ENCODE data around the gene CEP128.

Gene CEP128

GRCh38 chr14:80554139-80554538 lies 387.4 kb downstream of the CEP128 start:
- H3K36me3 ChIP-seq (ENCODE audit: control insufficient read depth, insufficient read depth, low read length) = no peaks in the 10 kb centered on the region
- H3K4me1 ChIP-seq (ENCODE audit: control insufficient read depth, insufficient read depth, low read length) = no peaks in the 10 kb centered on the region
- H3K9ac ChIP-seq (ENCODE audit: low read depth, low read length) = no peak overlapping the region
- H3K4me3 ChIP-seq (ENCODE audit: low read depth, low read length) = no peak overlapping the region
- H3K9me3 ChIP-seq (ENCODE audit: control insufficient read depth, insufficient read depth, low read length) = no peaks in the 10 kb centered on the region
- H3K27me3 ChIP-seq (ENCODE audit: control insufficient read depth, insufficient read depth, low read length) = no peaks in the 10 kb centered on the region

- H3K36me3 ChIP-seq (ENCODE audit: control insufficient read depth, insufficient read depth, low read length) = no peaks in the 10 kb centered on the region
- H3K27me3 ChIP-seq (ENCODE audit: control insufficient read depth, insufficient read depth, low read length) = no peaks in the 10 kb centered on the region
- H3K9ac ChIP-seq (ENCODE audit: low read depth, low read length) = no peak overlapping the region
- H3K9me3 ChIP-seq (ENCODE audit: control insufficient read depth, insufficient read depth, low read length) = no peaks in the 10 kb centered on the region
- no peaks in the 10 kb centered on the region for H3K4me1 ChIP-seq (ENCODE audit: control insufficient read depth, insufficient read depth, low read length)
- H3K4me3 ChIP-seq (ENCODE audit: low read depth, low read length) = no peak overlapping the region
Observed at GRCh38 chr14:80549141-80549540, 392.4 kb downstream of the CEP128 start.

DNA sequence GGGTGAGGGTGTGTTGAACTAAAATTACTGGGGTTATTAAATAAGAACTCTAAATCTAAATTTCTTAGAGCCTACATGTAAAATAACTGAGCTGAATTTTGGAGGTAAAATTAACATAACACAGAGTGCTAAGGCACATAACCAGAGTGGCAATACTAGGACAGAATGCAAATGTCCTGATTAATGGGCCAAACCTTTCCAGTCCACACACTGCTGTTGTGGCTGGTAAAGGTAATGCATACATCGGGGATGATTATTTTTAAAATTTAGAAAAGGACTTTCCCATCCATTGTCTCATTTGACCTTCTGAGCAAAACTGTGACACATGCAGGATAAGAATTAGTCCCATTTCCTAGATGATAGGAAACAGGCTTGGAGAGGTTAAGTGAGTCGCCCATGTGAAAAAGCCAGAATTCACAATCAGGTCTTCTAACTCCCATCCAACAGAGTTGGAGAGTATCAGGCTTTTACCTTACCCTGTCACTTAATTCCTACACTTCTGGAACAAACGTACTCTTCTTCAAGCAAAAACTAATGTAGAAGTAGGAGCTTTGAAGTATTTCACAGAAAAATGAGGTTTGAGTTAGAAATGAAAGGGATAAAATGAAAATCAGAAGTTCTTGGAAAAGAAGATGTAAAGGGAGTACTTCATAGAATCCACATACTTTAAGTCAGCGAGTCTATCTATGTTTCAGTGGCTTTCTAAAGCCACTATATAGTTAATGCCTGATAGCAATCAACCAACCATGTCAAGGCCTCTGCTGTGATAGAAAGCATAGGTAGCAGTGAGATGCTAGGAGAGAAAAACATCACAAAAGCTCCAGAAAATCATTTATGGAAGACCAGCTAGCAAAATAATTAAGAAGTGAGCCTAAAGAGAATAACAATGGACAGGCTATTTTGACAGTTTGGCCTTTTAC lies 395.3 kb downstream of the CEP128 start:
- H3K9me3 ChIP-seq (ENCODE audit: control insufficient read depth, insufficient read depth, low read length) = no peaks in the 10 kb centered on the region
- H3K36me3 ChIP-seq (ENCODE audit: control insufficient read depth, insufficient read depth, low read length) = no peaks in the 10 kb centered on the region
- no peaks in the 10 kb centered on the region for H3K4me1 ChIP-seq (ENCODE audit: control insufficient read depth, insufficient read depth, low read length)
- H3K27me3 ChIP-seq (ENCODE audit: control insufficient read depth, insufficient read depth, low read length) = no peaks in the 10 kb centered on the region
- H3K9ac ChIP-seq (ENCODE audit: low read depth, low read length) = no peak overlapping the region
- no peak overlapping the region for H3K4me3 ChIP-seq (ENCODE audit: low read depth, low read length)

DNA sequence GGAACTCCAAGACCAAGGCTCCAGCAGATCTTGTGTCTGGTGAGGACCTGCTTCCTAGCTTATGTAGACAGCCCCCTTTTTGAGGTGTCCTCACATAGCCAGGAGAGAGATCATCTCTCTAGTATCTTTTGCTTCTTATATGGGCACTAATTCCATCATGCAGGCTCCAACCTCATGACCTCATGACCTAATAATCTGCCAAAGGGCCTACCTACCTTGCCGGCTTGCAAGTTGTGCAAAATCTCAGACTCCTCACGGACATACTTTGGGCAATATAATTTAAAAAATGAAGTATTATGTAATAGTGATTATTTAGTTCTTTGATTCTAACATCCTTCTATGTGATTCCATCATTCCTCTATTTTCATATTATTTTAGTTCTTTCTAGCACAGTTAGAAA lies 397.2 kb downstream of the CEP128 start:
- Histone ChIP-seq H3K9me3 (ENCODE audit: control insufficient read depth, insufficient read depth, low read length) (no peaks in the 10 kb centered on the region), H3K27me3 (ENCODE audit: control insufficient read depth, insufficient read depth, low read length) (no peaks in the 10 kb centered on the region), H3K36me3 (ENCODE audit: control insufficient read depth, insufficient read depth, low read length) (no peaks in the 10 kb centered on the region), H3K4me1 (ENCODE audit: control insufficient read depth, insufficient read depth, low read length) (no peaks in the 10 kb centered on the region), H3K9ac (ENCODE audit: low read depth, low read length) (no peak overlapping the region), H3K4me3 (ENCODE audit: low read depth, low read length) (no peak overlapping the region)

DNA sequence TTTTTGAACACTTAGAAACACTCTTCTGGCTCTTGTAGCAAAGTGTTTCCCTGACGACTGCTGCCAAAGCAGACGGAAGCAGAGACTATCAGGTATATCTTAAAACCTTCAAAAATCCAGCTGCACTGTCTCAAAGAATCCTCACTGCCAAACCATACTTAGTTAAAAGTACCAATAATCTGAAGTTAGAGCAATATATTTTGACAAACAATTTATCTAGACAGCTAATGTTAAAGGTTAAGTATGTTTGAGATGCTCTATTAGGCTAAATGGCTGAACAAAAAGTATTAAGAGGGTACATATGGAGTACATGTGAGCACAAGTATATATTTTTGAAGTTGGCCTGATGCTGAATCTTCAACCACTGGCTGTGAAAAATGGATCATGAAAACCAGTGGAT lies 398.3 kb downstream of the CEP128 start:
- Histone ChIP-seq H3K27me3 (ENCODE audit: control insufficient read depth, insufficient read depth, low read length) (no peaks in the 10 kb centered on the region), H3K9ac (ENCODE audit: low read depth, low read length) (no peak overlapping the region), H3K36me3 (ENCODE audit: control insufficient read depth, insufficient read depth, low read length) (no peaks in the 10 kb centered on the region), H3K4me1 (ENCODE audit: control insufficient read depth, insufficient read depth, low read length) (no peaks in the 10 kb centered on the region), H3K4me3 (ENCODE audit: low read depth, low read length) (no peak overlapping the region), H3K9me3 (ENCODE audit: control insufficient read depth, insufficient read depth, low read length) (no peaks in the 10 kb centered on the region)

GRCh38 chr14:80538633-80539375 lies 402.7 kb downstream of the CEP128 start:
- Histone ChIP-seq H3K9me3 (ENCODE audit: control insufficient read depth, insufficient read depth, low read length) (no peaks in the 10 kb centered on the region), H3K4me1 (ENCODE audit: control insufficient read depth, insufficient read depth, low read length) (no peaks in the 10 kb centered on the region), H3K4me3 (ENCODE audit: low read depth, low read length) (no peak overlapping the region), H3K27me3 (ENCODE audit: control insufficient read depth, insufficient read depth, low read length) (no peaks in the 10 kb centered on the region), H3K36me3 (ENCODE audit: control insufficient read depth, insufficient read depth, low read length) (no peaks in the 10 kb centered on the region), H3K9ac (ENCODE audit: low read depth, low read length) (no peak overlapping the region)

- Histone ChIP-seq H3K9me3 (ENCODE audit: control insufficient read depth, insufficient read depth, low read length) (no peaks in the 10 kb centered on the region), H3K27me3 (ENCODE audit: control insufficient read depth, insufficient read depth, low read length) (no peaks in the 10 kb centered on the region), H3K4me1 (ENCODE audit: control insufficient read depth, insufficient read depth, low read length) (no peaks in the 10 kb centered on the region), H3K36me3 (ENCODE audit: control insufficient read depth, insufficient read depth, low read length) (no peaks in the 10 kb centered on the region), H3K9ac (ENCODE audit: low read depth, low read length) (no peak overlapping the region), H3K4me3 (ENCODE audit: low read depth, low read length) (no peak overlapping the region)
Observed at GRCh38 chr14:80537626-80538025, 403.9 kb downstream of the CEP128 start.

DNA sequence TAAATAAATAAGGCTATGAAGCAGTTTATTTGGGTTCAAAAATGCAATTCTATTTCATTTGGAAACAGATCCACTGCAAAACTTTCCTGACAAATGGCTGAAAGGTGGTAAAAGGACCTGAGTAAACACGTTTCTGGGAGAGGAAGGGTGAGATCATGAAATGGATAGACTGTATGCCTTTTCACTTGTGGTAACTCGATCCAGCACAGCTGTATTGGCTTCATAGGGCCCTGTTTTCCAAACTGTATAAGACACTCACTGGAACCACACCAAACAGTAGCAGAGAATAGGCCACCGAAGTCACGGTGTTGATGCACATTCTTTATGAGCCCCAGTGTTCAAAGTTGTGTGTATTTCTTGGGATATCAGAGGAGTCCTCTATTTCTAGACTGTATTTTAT lies 405.1 kb downstream of the CEP128 start:
- Histone ChIP-seq H3K36me3 (ENCODE audit: control insufficient read depth, insufficient read depth, low read length) (no peaks in the 10 kb centered on the region), H3K27me3 (ENCODE audit: control insufficient read depth, insufficient read depth, low read length) (no peaks in the 10 kb centered on the region), H3K4me3 (ENCODE audit: low read depth, low read length) (no peak overlapping the region), H3K9ac (ENCODE audit: low read depth, low read length) (no peak overlapping the region), H3K9me3 (ENCODE audit: control insufficient read depth, insufficient read depth, low read length) (no peaks in the 10 kb centered on the region), H3K4me1 (ENCODE audit: control insufficient read depth, insufficient read depth, low read length) (no peaks in the 10 kb centered on the region)

DNA sequence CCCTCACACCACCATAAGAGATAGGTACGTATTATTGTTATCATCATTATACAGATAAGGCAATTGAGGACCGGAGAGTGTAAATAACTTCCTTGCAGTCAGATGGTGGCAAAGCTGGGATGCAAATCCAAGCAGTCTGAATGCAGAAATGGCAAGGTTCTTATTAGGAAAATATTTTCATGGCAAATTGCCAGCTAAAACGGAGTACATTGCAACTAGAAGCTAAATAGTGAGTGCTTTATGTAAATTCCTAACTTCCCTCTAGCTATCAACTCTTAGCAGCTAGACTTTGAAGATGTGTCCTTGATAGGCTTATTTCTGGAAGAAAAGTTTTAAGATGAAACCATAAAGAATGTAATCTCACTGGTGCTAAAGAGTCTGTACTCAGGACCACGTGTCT lies 406.4 kb downstream of the CEP128 start:
- Histone ChIP-seq H3K9ac (ENCODE audit: low read depth, low read length) (no peak overlapping the region), H3K27me3 (ENCODE audit: control insufficient read depth, insufficient read depth, low read length) (no peaks in the 10 kb centered on the region), H3K9me3 (ENCODE audit: control insufficient read depth, insufficient read depth, low read length) (no peaks in the 10 kb centered on the region), H3K36me3 (ENCODE audit: control insufficient read depth, insufficient read depth, low read length) (no peaks in the 10 kb centered on the region), H3K4me1 (ENCODE audit: control insufficient read depth, insufficient read depth, low read length) (no peaks in the 10 kb centered on the region), H3K4me3 (ENCODE audit: low read depth, low read length) (no peak overlapping the region)

- Histone ChIP-seq H3K9me3 (ENCODE audit: control insufficient read depth, insufficient read depth, low read length) (no peaks in the 10 kb centered on the region), H3K36me3 (ENCODE audit: control insufficient read depth, insufficient read depth, low read length) (no peaks in the 10 kb centered on the region), H3K9ac (ENCODE audit: low read depth, low read length) (no peak overlapping the region), H3K27me3 (ENCODE audit: control insufficient read depth, insufficient read depth, low read length) (no peaks in the 10 kb centered on the region), H3K4me1 (ENCODE audit: control insufficient read depth, insufficient read depth, low read length) (no peaks in the 10 kb centered on the region), H3K4me3 (ENCODE audit: low read depth, low read length) (no peak overlapping the region)
Observed at GRCh38 chr14:80523518-80524117, 417.9 kb downstream of the CEP128 start.

GRCh38 chr14:80522936-80523335 lies 418.6 kb downstream of the CEP128 start:
- Histone ChIP-seq H3K9me3 (ENCODE audit: control insufficient read depth, insufficient read depth, low read length) (no peaks in the 10 kb centered on the region), H3K4me1 (ENCODE audit: control insufficient read depth, insufficient read depth, low read length) (no peaks in the 10 kb centered on the region), H3K36me3 (ENCODE audit: control insufficient read depth, insufficient read depth, low read length) (no peaks in the 10 kb centered on the region), H3K9ac (ENCODE audit: low read depth, low read length) (no peak overlapping the region), H3K27me3 (ENCODE audit: control insufficient read depth, insufficient read depth, low read length) (no peaks in the 10 kb centered on the region), H3K4me3 (ENCODE audit: low read depth, low read length) (no peak overlapping the region)
